Panc1 (cell line): ENCODE results near the gene KLHL30. TPM values are rescaled to one million over a fixed set of nuclear protein-coding genes. Genes with fewer than 3 reads are reported as not detected.

Source experiments
- ATAC-seq: fragments of 200-7000 bp; cut with Tn5 transposase; 2 replicates; pipeline ENCODE4 v1.9.1; 2020; ENCODE audit warnings: mild to moderate bottlenecking, moderate library complexity
- BruUV-seq: library from RNA; stranded (reverse); fragments of 400-500 nt; replicated peaks from 2 replicates; lab custom pipeline; 2021; lab: Mats Ljungman, UMichigan
- CTCF ChIA-PET: fragments of 300-600 bp; sonication (Branson Sonifier 250); formaldehyde crosslinking; loops from one replicate; lab custom pipeline; 2022; ENCODE audit warnings: antibody characterized with exemption; lab: Charles Lee
- POLR2A ChIA-PET: fragments of 300-600 bp; sonication (Branson Sonifier 250); formaldehyde crosslinking; loops from one replicate; lab custom pipeline; 2022; ENCODE audit warnings: antibody characterized with exemption; lab: Charles Lee
- DNase-seq: peaks from one replicate; pipeline ENCODE4 v3.0.0-alpha.2; 2010; ENCODE audit warnings: low read depth, low spot score
- H3K27ac ChIP-seq: 2 replicates; pipeline ENCODE4 v1.5.1; 2011; ENCODE audit warnings: mild to moderate bottlenecking, low read length, inconsistent platforms
- H3K27me3 ChIP-seq: fragments of 200-500 bp; sonication (Bioruptor generic); 2 replicates; pipeline ENCODE4 v1.6.0; 2014; ENCODE audit warnings: low read length, inconsistent platforms; ENCODE audit not compliant: control insufficient read depth, insufficient read depth
- H3K36me3 ChIP-seq: fragments of 200-500 bp; sonication (Bioruptor generic); 2 replicates; pipeline ENCODE4 v1.5.1; 2014; ENCODE audit warnings: inconsistent platforms, mild to moderate bottlenecking, low read length, moderate library complexity; ENCODE audit not compliant: control insufficient read depth, insufficient read depth
- H3K4me1 ChIP-seq: 2 replicates; pipeline ENCODE4 v1.5.1; 2011; ENCODE audit warnings: inconsistent platforms, mild to moderate bottlenecking, low read length, moderate library complexity; ENCODE audit not compliant: control insufficient read depth, insufficient read depth
- H3K4me3 ChIP-seq, 2 experiments: 2 replicates each; pipeline ENCODE4 v1.5.1; 2011 to 2012; ENCODE audit warnings: low read depth in 2 of 2, low read length in 2 of 2, mild to moderate bottlenecking in 2 of 2, inconsistent platforms in 1 of 2, moderate library complexity in 1 of 2
- H3K9me3 ChIP-seq: fragments of 200-500 bp; sonication (Bioruptor generic); 2 replicates; pipeline ENCODE4 v1.5.1; 2014; ENCODE audit warnings: low read depth, mild to moderate bottlenecking, inconsistent platforms, low read length, moderate library complexity; ENCODE audit not compliant: control insufficient read depth, insufficient read depth
- POLR2AphosphoS5 ChIP-seq: IDR thresholded peaks from 2 replicates; pipeline ENCODE4 v1.6.1; 2012; ENCODE audit warnings: mild to moderate bottlenecking, low read depth, low read length, moderate library complexity
- SIN3A ChIP-seq: IDR thresholded peaks from 2 replicates; pipeline ENCODE4 v1.6.1; 2012; ENCODE audit warnings: low read depth, mild to moderate bottlenecking, low read length, moderate library complexity, borderline replicate concordance; ENCODE audit not compliant: insufficient read depth
- TCF7L2 ChIP-seq: IDR thresholded peaks from 2 replicates; pipeline ENCODE4 v1.6.1; 2011; ENCODE audit warnings: mild to moderate bottlenecking, low read depth, low read length, inconsistent platforms
- in situ Hi-C: cut with HindIII; loops from 2 replicates; pipeline ENCODE4 v1.10.0; 2016; ENCODE audit warnings: low sequenced_read_pairs, low pct_unique_long_range_greater_than_20kb
- intact Hi-C: fragments of 100-400 bp; cut with micrococcal nuclease; formaldehyde crosslinking; loops from one replicate; pipeline ENCODE4 v1.10.0; 2022; ENCODE audit not compliant: unreplicated experiment
- total RNA-seq: library from RNA; stranded (reverse); gene quantifications from one replicate; pipeline ENCODE4 v1.2.1, GENCODE V29; 2021; ENCODE audit not compliant: unreplicated experiment
- TF ChIP-seq, protein P1 (sequence below), 2 experiments: IDR thresholded peaks; 2 replicates each; pipeline ENCODE4 v1.6.1; 2011 to 2012; ENCODE audit warnings: low read depth in 2 of 2, control low read depth in 1 of 2, low read length in 1 of 2, mild to moderate bottlenecking in 1 of 2, moderate library complexity in 1 of 2; ENCODE audit not compliant: insufficient read depth in 1 of 2
- TF ChIP-seq, protein P2 (sequence below): fragments of 450-650 bp; IDR thresholded peaks from 2 replicates; pipeline ENCODE4 v1.5.1; 2017; ENCODE audit warnings: mild to moderate bottlenecking

Gene KLHL30
- total RNA-seq, 1 experiment from 2014 or later, result 0.26 TPM

DNA sequence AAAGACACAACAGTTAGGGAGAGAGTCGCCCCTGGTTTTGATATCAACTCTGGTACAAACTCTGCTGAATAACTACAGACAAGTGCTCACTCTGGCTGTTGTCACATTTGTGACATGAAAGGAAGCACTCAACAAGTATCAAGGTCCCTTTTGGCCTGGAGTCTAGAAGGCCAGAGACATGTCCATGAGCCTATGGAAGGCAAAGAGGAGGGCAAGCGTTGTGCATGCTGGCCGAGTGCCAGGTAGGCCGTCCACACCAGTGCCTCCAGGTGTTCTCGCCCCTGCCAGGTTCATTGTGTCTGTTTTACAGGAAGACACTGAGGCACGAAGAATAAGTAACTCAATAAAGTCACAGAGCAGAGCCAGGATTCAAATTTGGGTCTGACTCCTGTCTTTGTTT, 43.9 kb downstream of the KLHL30 start:
- H3K4me3 ChIP-seq, result no peak overlapping the region
- TF ChIP-seq, protein P1, sequence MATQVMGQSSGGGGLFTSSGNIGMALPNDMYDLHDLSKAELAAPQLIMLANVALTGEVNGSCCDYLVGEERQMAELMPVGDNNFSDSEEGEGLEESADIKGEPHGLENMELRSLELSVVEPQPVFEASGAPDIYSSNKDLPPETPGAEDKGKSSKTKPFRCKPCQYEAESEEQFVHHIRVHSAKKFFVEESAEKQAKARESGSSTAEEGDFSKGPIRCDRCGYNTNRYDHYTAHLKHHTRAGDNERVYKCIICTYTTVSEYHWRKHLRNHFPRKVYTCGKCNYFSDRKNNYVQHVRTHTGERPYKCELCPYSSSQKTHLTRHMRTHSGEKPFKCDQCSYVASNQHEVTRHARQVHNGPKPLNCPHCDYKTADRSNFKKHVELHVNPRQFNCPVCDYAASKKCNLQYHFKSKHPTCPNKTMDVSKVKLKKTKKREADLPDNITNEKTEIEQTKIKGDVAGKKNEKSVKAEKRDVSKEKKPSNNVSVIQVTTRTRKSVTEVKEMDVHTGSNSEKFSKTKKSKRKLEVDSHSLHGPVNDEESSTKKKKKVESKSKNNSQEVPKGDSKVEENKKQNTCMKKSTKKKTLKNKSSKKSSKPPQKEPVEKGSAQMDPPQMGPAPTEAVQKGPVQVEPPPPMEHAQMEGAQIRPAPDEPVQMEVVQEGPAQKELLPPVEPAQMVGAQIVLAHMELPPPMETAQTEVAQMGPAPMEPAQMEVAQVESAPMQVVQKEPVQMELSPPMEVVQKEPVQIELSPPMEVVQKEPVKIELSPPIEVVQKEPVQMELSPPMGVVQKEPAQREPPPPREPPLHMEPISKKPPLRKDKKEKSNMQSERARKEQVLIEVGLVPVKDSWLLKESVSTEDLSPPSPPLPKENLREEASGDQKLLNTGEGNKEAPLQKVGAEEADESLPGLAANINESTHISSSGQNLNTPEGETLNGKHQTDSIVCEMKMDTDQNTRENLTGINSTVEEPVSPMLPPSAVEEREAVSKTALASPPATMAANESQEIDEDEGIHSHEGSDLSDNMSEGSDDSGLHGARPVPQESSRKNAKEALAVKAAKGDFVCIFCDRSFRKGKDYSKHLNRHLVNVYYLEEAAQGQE (IDR thresholded peaks at IDR 0.05; ENCODE audit: insufficient read depth in 1 of 2, low read depth in 2 of 2, low read length in 1 of 2), result no peak
- TF ChIP-seq TCF7L2, result no peak
- no peak for TF ChIP-seq POLR2AphosphoS5
- TF ChIP-seq, protein P2, sequence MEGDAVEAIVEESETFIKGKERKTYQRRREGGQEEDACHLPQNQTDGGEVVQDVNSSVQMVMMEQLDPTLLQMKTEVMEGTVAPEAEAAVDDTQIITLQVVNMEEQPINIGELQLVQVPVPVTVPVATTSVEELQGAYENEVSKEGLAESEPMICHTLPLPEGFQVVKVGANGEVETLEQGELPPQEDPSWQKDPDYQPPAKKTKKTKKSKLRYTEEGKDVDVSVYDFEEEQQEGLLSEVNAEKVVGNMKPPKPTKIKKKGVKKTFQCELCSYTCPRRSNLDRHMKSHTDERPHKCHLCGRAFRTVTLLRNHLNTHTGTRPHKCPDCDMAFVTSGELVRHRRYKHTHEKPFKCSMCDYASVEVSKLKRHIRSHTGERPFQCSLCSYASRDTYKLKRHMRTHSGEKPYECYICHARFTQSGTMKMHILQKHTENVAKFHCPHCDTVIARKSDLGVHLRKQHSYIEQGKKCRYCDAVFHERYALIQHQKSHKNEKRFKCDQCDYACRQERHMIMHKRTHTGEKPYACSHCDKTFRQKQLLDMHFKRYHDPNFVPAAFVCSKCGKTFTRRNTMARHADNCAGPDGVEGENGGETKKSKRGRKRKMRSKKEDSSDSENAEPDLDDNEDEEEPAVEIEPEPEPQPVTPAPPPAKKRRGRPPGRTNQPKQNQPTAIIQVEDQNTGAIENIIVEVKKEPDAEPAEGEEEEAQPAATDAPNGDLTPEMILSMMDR, result no peak
- TF ChIP-seq SIN3A, result no peak
- ChIA-PET CTCF (no interaction called here), POLR2A (no interaction called here)
- ATAC-seq (no peak), DNase-seq (no peak)
- BruUV-seq, result no TSS peak
- H3K27me3 ChIP-seq, result no peaks in the 10 kb centered on the region
- no peak overlapping the region for H3K27ac ChIP-seq
- intact Hi-C loops, result no loop called here
- H3K4me1 ChIP-seq, result no peaks in the 10 kb centered on the region
- no peaks in the 10 kb centered on the region for H3K9me3 ChIP-seq
- in situ Hi-C loops, result no loop called here
- H3K36me3 ChIP-seq, result peaks cover 30% of the 10 kb centered on the region

DNA sequence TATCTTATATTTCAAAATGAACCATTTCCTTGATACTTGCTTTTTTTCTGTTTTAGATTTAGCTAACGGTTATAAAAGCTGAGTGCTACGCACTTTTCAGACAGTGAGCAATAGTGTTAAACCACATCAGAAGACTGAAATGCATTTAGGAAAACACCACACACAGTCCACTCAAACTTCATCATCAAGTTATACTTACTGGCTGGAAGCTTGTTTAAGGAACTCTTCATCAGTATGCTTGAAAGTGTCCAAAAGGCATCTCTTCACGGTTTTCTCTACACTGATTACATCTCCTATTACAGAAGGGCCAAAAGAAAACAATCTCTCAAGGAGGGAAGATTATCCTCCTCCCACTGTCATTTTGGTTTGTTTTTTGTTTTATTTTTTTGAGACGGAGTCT, 45.4 kb downstream of the KLHL30 start:
- no TSS peak for BruUV-seq
- in situ Hi-C loops (no loop called here), intact Hi-C loops (no loop called here)
- Histone ChIP-seq H3K27me3 (no peaks in the 10 kb centered on the region), H3K9me3 (no peaks in the 10 kb centered on the region), H3K4me1 (no peaks in the 10 kb centered on the region), H3K36me3 (peaks cover 44% of the 10 kb centered on the region), H3K27ac (no peak overlapping the region), H3K4me3 (no peak overlapping the region)
- DNase-seq, result no peak
- CTCF ChIA-PET, result no interaction called here
- ATAC-seq, result no peak
- POLR2A ChIA-PET, result no interaction called here
- TF ChIP-seq TCF7L2 (no peak), SIN3A (no peak), POLR2AphosphoS5 (no peak)
- TF ChIP-seq, protein P1 (IDR thresholded peaks at IDR 0.05; ENCODE audit: insufficient read depth in 1 of 2, low read depth in 2 of 2, low read length in 1 of 2), result no peak
- TF ChIP-seq, protein P2, result no peak
